GM18519 (cell line): Measurements from ENCODE around the gene TET3.
"Not testable (repeated sequence)": the region's sequence is repeated elsewhere in the genome, so short reads cannot be mapped to it uniquely, and the experiment has no call there.

Experiments used
- ATAC-seq: cut with Tn5 transposase; IDR thresholded peaks from one replicate; pipeline ENCODE4 v1.9.1; 2021; ENCODE audit warnings: mild to moderate bottlenecking, moderate library complexity; ENCODE audit not compliant: unreplicated experiment, low FRiP score

TET3 gene

DNA sequence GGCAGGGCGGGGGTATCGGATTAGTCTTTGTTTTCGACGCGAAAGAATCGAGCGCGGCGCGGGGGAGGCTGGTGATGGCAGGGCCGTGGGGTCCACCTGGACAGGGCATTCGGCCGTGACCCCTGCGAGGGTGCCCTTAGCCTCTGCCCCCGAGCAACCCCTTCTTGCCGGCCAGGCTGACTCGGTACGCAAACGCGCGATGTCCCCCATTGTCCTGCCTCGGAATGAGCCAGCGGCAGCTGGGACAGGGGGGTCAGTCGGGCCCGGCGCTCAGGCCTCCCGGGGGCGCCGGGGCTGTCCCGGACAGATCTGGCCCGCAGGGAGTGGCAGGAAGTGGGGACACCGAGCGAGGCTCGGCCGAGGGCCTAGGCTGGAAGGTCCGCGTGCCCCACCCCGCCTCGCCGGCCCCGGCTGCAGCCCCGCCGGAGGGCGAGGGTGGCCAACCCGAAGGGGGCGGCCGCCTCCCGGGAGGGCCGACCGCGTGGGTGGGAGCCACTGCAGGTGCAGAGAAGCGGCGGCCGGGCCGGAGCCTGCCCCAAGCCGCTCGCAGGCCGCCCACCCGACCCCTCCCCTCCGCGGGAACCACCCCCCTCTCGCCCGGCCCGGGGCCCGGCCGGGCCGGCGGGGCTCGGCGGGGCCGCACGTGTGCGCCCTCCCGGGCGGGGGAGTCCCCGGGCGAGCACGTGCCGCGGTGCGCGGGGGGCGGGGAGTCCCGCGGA lies at the start of gene TET3:
TSS of gene TET3 (plus strand) at position 708 of the 719 bp plus-strand sequence. CDS start 1,494 bp downstream, outside the sequence.
- ATAC-seq, result peak; percentile 34

- ATAC-seq, result no peak
Observed at GRCh38 chr2:73935641-73936040, 49.1 kb upstream of the TET3 start.

DNA sequence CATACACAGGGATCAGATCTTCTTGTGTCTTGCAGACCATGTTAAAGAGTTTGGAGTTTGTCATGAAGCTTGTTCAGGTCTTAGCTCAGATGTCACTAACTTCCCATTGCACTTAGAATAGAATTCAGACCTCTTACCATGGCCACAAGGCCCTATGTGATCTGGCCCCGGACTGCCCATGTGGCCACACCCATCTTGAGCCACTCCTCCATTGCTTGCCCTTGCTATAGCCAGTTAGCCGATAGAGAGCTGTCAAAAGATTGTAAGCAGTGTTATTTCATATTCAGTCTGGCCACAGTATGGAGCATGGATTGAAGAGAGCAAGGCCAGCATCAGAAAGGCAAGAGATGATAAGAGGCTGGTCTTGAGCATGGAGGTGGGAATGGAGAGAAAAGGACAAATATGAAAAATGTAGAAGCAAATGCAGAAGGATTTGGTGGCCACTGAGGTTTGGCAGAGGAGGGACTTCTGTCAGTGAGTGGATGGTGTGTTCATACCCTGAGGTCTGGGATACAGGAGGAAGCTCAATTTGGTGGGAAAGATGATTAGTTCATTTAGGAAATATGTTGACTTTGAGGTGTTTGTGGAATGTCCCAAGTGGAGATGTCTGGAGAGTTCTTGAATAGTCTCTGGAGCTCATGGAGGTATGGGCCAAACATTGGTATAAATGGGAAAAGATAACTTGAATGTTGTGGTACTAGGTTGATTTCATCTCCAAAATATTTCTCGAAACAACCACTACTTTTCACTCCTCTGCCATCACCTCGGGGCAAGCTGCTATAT lies 47.4 kb upstream of the TET3 start:
- ATAC-seq, result no peak

- ATAC-seq, result no peak
Observed at GRCh38 chr2:73937899-73938298, 46.8 kb upstream of the TET3 start.

DNA sequence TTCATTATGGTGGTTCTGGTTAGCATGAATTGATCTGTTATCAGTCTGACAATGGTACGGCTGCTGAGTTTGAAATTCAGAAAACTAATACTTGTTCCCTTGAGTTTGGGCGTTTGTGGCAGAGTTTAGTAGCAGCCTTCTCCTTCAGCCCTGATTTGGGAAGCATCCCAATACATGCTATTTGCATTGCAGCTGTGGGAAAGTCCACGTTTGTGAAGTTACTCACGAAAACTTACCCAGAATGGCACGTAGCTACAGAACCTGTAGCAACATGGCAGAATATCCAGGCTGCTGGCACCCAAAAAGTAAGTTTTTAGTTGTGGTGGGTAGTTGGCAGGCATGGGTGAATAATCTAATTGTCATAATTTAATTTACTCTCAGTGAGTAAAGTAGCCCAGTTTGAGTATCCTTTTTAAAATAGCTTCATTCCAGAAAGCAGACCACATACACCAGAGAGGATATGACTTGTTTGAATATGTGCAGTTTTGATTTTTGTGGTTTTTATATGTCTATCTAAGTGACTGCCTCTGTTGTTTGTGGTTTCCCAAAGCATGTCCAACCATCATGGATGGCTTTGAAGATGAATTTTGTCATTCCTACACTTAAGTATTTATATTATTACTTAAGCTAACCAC lies 45.9 kb upstream of the TET3 start:
- no peak for ATAC-seq

- no peak for ATAC-seq
Observed at GRCh38 chr2:73939419-73939818, 45.3 kb upstream of the TET3 start.

GRCh38 chr2:73940066-73940465 lies 44.6 kb upstream of the TET3 start:
- ATAC-seq, result not testable (repeated sequence)

DNA sequence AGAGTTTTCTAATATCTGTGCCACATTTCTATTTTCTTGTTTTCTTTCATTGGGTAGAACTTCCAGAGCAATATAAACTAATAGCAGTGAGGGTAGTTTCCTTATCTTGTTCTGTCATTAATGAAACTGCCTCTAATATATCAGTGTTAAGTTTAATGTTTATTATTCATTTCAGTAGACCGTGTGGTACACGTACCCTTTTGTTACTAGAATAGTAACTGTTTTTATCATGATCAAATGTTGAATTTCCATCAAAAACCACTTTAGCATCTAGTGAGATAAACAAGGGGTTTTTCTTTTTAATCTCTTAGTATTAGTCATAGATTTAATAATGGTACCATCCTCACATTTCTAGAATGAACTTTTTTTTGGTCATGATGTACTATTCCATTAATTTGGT lies 42.0 kb upstream of the TET3 start:
- ATAC-seq, result no peak

- no peak for ATAC-seq
Observed at GRCh38 chr2:73944714-73945113, 40.0 kb upstream of the TET3 start.

DNA sequence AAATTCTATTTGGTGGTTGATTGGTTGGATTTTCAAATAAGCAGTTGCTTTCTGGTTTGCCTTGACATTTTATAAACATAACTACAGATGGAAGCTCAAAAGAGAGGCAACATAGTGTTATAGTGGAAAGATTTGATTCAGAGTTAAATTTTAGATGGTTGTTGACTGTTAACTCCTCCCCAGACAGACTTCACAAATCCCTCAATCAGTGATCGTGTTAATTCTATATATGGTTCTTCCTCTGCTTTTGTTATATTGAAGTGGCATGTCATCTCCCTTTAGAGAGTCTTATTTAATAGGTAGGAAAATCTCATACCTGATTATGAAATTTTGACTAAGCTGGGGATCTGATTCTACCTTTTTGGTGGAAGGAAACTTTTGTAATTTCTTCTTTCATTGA lies 38.5 kb upstream of the TET3 start:
- no peak for ATAC-seq

DNA sequence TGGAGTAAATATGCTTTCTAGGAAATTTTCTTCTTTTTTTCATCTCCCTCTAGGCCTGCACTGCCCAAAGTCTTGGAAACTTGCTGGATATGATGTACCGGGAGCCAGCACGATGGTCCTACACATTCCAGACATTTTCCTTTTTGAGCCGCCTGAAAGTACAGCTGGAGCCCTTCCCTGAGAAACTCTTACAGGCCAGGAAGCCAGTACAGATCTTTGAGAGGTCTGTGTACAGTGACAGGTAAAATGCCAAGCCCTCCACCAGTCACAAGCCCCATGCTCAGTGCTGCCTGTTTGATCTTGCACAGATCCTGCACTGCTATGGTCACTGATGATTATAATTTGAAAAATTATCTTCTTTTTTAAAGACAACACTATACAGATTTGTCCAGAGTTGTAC lies 38.0 kb upstream of the TET3 start:
- no peak for ATAC-seq

DNA sequence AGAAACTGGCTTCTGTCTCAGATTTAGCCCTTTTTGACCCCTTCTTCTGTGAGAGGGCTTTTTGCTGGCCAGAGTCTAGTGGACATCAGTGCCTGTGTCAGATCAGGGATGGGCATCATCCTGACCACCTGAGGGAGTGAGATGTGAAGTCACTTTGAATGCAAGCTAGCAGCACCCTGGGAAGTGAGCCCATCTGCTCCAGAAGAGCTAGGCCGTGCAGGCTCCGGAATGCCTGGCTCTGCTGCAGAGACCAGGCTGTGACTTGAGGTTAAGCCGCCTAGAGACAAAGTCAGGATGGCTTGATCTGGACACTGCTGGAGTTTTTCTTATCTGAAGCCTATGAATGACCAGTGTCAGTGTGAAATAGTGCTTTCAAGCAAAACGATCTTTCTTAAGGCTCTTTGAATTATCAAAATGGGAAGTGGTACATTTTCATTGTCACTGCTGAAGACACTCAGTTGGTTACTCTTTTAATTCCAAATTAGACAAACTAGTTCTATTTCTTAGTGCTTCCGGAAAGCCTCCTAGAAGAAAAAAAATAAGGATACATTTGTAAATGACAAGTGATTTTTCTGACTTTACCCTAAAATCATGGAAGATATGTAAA lies 37.2 kb upstream of the TET3 start:
- ATAC-seq, result no peak

DNA sequence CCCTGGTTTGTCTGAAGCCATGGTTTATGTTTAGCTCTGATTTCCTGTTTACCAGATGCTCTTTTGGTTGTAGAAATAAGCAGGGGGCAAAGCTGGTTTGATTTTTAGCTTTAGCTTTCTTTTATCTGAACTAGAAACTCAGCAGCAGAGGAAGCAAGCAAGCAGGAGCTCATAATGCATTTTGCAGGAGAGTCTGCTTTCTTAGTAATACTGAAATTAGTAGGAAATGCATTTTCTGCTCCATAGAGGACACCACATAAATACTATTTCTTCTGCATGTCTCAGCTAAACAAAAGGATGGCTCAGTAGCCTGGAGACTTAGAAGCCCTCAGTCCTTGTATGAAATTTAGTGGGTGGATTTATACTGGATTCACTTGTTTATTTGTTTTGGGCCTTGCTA lies 34.9 kb upstream of the TET3 start:
- no peak for ATAC-seq

GRCh38 chr2:73952499-73953446 lies 31.9 kb upstream of the TET3 start:
- no peak for ATAC-seq

DNA sequence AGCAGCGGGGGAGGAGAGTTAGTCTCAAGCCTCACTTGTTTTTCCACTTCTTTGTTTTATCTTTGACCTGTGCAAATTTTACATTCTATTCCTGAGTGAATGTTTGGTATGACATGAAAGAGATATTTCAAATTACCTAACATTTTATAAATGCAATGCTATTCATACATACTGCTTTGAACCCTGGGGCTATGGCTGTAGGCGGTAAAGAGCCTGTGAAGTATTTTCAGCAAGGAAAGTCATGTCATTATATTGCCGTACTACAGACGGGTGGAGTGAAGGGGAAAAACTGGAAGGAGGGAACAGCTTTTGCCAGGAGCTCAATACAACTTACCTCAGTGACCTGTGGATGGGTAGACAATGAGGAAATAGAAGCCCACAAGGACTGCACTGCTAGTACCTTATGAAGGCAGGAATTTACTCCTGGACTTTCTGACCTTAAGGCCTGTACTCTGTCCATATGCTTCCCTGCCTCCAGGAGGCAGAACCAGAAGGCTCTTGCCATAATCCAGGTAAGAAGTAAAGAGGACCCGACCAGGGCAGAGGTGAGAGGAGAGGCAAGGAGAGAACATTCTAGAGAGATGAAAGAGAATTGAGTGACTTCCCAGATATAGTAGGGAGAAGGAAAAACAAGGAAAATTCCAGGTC lies 28.4 kb upstream of the TET3 start:
- ATAC-seq, result no peak

DNA sequence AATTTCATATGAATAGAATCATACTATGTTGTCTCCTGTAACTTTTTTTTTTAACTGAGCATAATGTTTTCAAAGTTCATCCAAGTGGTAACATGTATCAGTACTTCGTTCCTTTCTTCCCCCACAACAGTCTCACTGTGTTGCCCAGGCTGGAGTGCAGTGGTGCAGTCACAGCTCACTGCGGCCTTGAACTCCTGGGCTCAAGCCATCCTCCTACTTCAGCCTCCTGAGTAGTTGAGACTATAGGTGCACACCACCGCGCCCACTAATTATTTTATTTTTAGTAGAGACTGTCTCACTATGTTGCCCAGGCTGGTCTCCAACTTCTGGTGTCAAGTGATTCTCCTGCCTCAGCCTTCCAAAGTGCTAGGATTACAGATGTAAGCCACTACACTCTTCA lies 23.4 kb upstream of the TET3 start:
- no peak for ATAC-seq

DNA sequence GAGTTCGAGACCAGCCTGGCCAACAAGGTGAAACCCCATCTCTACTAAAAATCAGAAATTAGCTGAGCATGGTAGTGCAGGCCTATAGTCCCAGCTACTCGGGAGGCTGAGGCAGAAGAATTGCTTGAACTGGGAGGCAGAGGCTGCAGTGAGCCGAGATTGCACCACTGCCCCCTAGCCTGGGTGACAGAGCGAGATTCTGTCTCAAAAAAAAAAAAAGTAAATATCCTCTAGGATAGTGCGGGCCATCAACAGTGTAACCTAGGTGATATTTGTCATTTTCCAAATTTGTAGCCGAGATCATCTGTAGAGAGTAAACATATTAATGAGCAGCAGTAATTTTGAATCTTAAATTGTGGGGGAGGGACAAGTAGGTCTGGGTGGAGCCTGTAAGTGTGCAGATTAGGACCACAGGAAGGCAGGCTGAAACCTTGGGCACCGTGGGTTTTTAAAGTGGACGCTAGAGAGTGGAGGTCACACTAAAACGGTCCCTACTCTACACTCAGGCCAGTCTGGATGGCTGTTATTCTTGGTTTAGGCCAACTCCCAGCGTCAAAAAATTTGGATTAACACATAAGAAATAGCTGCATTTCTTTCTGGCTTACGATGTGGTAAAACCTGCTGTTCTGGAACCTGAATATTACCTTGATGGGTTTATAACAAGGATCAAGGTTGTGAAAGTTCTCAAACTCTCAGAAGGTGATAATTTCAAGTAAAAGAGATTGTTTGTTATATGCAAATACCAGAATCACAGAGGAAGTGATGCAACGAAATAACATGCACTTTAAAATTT lies 22.7 kb upstream of the TET3 start:
- no peak for ATAC-seq

GRCh38 chr2:73962798-73963197 lies 21.9 kb upstream of the TET3 start:
- ATAC-seq, result no peak
